22Rv1 (cell line): ENCODE measurements around the gene DNMBP.

Experiments used
- H3K27ac ChIP-seq: fragments of 450-650 bp; 2 replicates; pipeline ENCODE4 v1.5.1; 2017
- ZFX ChIP-seq: fragments of 450-650 bp; IDR thresholded peaks from 2 replicates; pipeline ENCODE4 v1.6.1; 2017; ENCODE audit warnings: antibody characterized with exemption, borderline replicate concordance
- TF ChIP-seq, protein P1 (sequence below): fragments of 450-650 bp; IDR thresholded peaks from 2 replicates; pipeline ENCODE4 v1.5.1; 2017; ENCODE audit warnings: mild to moderate bottlenecking

The DNMBP gene

DNA sequence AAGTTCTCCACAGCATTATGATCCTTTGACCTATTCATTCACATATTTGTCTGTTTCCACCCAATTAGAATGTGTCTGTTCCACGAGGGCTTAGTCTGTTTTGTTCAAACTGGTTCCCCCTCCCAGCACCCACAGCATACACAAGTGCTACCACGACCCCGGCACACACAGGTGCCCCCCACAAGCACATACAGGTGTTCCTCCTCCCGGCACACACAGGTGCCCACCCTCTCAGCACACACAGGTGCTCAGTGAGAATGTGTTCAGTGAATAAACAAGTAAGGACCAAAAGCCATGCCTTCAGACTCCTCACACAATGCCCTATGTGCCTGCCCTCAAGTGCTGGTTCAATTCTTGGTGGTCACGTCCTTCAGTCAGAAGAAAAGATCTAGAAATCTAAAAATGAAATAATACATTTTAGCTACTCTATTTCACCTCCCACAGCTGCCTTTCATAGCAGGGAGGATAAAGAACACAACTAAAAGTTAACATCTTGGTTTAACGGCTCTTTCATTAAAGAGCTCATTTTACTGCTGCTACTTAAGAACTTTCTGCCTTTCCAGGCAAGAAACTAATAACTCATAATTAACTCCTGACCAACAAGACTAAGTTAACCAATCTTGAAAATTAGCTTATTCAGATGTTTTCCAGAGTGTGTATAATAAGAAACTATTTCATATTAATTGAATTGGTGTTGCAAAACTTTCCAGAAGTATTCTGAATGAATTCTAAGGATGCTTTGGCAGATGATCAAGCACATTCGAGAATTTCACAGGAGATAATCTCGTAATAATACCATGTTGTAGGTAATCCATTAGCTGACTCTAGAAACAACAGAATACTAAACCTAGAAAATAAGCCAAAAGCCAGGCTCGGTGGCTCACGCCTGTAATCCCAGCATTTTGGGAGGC lies 2.3 kb downstream of the DNMBP start:
- TF ChIP-seq, protein P1, sequence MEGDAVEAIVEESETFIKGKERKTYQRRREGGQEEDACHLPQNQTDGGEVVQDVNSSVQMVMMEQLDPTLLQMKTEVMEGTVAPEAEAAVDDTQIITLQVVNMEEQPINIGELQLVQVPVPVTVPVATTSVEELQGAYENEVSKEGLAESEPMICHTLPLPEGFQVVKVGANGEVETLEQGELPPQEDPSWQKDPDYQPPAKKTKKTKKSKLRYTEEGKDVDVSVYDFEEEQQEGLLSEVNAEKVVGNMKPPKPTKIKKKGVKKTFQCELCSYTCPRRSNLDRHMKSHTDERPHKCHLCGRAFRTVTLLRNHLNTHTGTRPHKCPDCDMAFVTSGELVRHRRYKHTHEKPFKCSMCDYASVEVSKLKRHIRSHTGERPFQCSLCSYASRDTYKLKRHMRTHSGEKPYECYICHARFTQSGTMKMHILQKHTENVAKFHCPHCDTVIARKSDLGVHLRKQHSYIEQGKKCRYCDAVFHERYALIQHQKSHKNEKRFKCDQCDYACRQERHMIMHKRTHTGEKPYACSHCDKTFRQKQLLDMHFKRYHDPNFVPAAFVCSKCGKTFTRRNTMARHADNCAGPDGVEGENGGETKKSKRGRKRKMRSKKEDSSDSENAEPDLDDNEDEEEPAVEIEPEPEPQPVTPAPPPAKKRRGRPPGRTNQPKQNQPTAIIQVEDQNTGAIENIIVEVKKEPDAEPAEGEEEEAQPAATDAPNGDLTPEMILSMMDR = no peak
- no peak for TF ChIP-seq ZFX
- H3K27ac ChIP-seq = no peak overlapping the region

DNA sequence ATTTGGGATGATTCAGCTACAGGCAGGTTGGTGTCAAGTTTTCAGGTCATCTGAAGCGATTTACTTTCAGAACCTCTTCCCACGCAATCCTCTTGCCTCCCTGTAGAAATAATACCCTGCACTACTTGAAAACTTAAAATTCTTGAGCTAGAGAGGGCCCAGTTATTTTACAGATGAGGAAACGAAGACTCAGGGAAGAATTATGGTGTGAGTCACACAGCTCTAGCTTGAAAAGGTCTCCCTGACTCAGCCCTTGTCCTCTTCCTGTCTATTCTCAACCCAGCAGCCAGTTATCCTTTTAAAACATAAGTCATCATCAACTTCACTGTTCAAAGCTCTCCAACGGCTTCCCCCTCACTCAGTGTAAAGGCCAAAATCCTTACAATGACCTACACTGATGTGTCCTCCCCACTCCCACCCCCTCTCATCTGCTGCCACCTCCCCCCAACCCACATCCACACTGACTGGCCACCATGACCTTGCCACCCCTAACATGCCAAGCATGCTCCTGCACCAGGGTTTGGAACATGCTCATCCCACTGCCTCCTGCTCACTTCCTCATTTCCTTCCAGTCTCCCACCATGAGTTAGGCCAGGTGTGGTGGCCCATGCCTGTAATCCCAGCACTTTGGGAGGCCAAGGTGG lies 3.4 kb downstream of the DNMBP start:
- TF ChIP-seq, protein P1 = no peak
- TF ChIP-seq ZFX = no peak
- no peak overlapping the region for H3K27ac ChIP-seq

DNA sequence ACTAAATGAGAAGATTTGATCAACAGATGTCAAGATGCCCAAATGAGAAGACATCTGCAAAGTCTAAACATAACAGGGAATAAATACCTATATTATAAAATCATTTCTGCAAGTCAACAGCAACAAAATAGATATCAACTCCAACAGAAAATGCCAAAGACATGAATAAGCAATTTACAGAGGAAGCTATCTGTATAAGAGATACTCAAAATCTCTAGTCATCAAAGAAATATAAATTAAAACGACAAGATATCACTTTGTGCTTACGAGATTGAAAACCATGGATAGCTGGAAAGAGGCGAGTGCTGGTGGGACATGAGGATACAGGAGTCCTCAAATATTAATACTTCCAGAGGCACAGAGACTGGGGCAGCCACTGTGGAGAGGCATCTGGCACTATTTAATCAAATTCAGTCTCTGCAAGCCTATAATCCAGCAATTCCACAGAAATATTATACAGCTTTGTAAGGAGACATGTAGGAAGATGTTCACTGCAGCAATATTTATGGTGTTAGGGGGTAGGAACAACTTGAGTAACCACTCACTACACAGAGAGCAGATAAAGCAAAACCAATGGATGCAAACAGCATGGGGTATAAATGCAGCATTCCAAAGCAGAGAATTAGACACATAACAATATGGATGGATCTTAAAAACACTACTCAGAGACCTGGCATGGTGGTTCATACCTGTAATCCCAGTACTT lies 4.8 kb downstream of the DNMBP start:
- no peak overlapping the region for H3K27ac ChIP-seq
- TF ChIP-seq, protein P1 = no peak
- no peak for TF ChIP-seq ZFX

GRCh38 chr10:100000109-100000644 lies 9.6 kb downstream of the DNMBP start:
- H3K27ac ChIP-seq = no peak overlapping the region
- no peak for TF ChIP-seq ZFX
- TF ChIP-seq, protein P1 = no peak

- no peak for TF ChIP-seq ZFX
- TF ChIP-seq, protein P1 = no peak
- no peak overlapping the region for H3K27ac ChIP-seq
Observed at GRCh38 chr10:99999319-100000108, 10.2 kb downstream of the DNMBP start.

GRCh38 chr10:99998889-99999288 lies 10.9 kb downstream of the DNMBP start:
- TF ChIP-seq, protein P1 = no peak
- TF ChIP-seq ZFX = no peak
- H3K27ac ChIP-seq = no peak overlapping the region
